Measurements from ENCODE around the gene FURIN. TPM values are rescaled to one million over a fixed set of nuclear protein-coding genes. Genes with fewer than 3 reads are reported as not detected.
"Not testable (repeated sequence)": the region's sequence is repeated elsewhere in the genome, so short reads cannot be mapped to it uniquely, and the experiment has no call there.

The FURIN gene
- polyA plus RNA-seq, 1 of the 3 experiments (the other 2 are of a cell fraction) = 40.8 TPM

DNA sequence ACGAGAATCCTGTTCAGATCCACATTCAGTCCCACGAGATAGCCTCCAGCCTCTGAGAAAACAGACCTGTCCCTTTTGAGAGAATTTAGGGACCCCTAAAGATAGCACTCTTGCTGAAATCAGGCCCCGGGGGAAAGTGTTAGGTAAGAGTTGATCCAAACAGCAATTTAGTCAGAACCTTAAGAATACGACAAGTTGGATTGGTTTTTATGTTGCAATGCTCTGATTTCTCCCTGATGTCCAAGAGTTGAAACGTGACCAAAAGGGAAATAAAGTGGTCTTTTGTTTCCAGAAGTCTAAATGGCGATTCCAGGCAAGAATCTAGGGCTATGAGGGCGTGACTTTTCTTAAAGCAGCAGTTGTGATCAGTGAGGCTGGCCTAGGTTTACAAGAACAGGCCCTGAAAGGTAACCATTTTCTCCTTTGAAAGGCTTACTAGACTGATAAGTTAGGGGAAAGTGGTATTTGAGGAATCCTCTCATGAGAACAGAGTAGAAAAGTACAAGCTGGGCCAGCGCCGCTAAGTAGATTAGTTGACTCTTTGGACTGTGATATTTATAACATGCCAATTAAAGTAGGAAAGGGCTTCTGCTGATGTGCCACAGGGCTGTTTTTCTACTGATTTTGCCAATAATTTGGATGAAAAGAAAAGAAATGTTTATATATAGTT lies 39.6 kb downstream of the FURIN start (continued):
- no peak for TF ChIP-seq GABPA (IDR thresholded peaks at IDR 0.05; ENCODE audit: low read depth)
- no peak for TF ChIP-seq SIN3A (IDR thresholded peaks at IDR 0.05; ENCODE audit: borderline replicate concordance, low read depth, low read length)
- TF ChIP-seq, protein P1, sequence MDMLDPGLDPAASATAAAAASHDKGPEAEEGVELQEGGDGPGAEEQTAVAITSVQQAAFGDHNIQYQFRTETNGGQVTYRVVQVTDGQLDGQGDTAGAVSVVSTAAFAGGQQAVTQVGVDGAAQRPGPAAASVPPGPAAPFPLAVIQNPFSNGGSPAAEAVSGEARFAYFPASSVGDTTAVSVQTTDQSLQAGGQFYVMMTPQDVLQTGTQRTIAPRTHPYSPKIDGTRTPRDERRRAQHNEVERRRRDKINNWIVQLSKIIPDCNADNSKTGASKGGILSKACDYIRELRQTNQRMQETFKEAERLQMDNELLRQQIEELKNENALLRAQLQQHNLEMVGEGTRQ (IDR thresholded peaks at IDR 0.05; ENCODE audit: borderline replicate concordance, low read depth, low read length) = no peak

DNA sequence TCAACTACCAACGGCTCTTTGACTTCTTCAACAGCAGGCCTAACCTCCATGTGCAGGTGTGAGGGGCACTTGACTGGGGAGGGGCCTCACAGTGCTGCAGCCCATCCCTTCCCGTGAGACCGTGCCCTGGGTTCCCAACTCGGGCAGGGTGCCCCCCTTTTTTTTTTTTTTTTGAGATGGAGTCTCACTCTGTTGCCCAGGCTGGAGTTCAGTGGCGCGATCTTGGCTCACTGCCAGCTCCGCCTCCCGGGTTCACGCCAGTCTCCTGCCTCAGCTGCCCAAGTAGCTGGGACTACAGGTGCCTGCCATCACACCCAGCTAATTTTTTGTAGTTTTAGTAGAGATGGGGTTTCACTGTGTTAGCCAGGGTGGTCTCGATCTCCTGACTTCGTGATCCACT lies 41.1 kb downstream of the FURIN start:
- H3K4me2 ChIP-seq; H3F3A ChIP-seq (replicated peaks; ENCODE audit: insufficient read depth); H3K9me2 ChIP-seq; H3K27ac ChIP-seq (ENCODE audit: low read depth in 2 of 2, low read length in 1 of 2); H3K4me3 ChIP-seq (ENCODE audit: low read depth in 2 of 2, low read length in 1 of 2); H3K9me3 ChIP-seq; H3K27me3 ChIP-seq (ENCODE audit: insufficient read depth); H3K4me1 ChIP-seq (ENCODE audit: control insufficient read depth in 1 of 2, insufficient read depth in 2 of 2, low read depth in 1 of 2, low read length in 1 of 2); H2AFZ ChIP-seq (ENCODE audit: low read depth); H3K79me2 ChIP-seq (ENCODE audit: insufficient read depth); H3K9ac ChIP-seq; POLR2A ChIA-PET; H4K20me1 ChIP-seq (ENCODE audit: insufficient read depth); DNase-seq: not testable (repeated sequence)
- CTCF ChIA-PET = interaction anchor here (0.7 to 1.5 kb wide), 2 partner anchors 23 to 57 kb away, joined by 4 to 8 read pairs; partner anchors contain the start of gene HDDC3
- peaks cover 0 to 66% of the 10 kb centered on the region in 2 experiments for H3K36me3 ChIP-seq (replicated peaks in 1 of 2; ENCODE audit: control insufficient read depth in 1 of 2, insufficient read depth in 2 of 2, low read length in 1 of 2)
- 92% methylated on average over 9 of the region's 11 CpGs for WGBS (ENCODE audit: low lambda C conversion rate)

DNA sequence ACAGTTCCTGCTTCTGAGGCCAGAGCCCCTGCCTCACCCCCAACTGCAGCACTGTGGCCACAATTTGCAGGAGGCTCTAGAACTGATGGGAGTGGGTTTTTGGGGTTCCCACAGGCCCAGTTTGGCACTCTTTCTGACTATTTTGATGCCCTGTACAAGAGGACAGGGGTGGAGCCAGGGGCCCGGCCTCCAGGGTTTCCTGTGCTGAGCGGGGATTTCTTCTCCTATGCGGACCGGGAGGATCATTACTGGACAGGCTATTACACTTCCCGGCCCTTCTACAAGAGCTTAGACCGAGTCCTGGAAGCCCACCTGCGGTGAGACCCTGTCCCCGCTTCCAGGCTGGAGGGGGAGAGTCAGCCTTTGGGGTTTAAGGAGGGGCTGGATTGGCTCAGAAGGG lies 41.6 kb downstream of the FURIN start:
- H3K4me3 ChIP-seq (ENCODE audit: low read depth in 2 of 2, low read length in 1 of 2) = no peak overlapping the region
- H3K4me2 ChIP-seq = no peak overlapping the region
- H3K27me3 ChIP-seq (ENCODE audit: insufficient read depth) = no peaks in the 10 kb centered on the region
- POLR2A ChIA-PET = no interaction called here
- TF ChIP-seq RFX5 (IDR thresholded peaks at IDR 0.05; ENCODE audit: low read length) = no peak
- no peak for TF ChIP-seq FOXJ3 (CRISPR knock-in tag; IDR thresholded peaks at IDR 0.05)
- TF ChIP-seq, protein P2, sequence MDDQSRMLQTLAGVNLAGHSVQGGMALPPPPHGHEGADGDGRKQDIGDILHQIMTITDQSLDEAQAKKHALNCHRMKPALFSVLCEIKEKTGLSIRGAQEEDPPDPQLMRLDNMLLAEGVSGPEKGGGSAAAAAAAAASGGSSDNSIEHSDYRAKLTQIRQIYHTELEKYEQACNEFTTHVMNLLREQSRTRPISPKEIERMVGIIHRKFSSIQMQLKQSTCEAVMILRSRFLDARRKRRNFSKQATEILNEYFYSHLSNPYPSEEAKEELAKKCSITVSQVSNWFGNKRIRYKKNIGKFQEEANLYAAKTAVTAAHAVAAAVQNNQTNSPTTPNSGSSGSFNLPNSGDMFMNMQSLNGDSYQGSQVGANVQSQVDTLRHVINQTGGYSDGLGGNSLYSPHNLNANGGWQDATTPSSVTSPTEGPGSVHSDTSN (IDR thresholded peaks at IDR 0.05) = no peak
- H3K9me2 ChIP-seq = no peaks in the 10 kb centered on the region
- WGBS (ENCODE audit: low lambda C conversion rate) = 97% methylated on average over 8 of the region's 8 CpGs
- CTCF ChIA-PET = interaction anchor here (0.7 to 1.5 kb wide), 3 partner anchors 22 to 57 kb away, joined by 3 to 8 read pairs (median 4); partner anchors contain the start of gene HDDC3
- no peak overlapping the region for H3K9ac ChIP-seq
- H3K79me2 ChIP-seq (ENCODE audit: insufficient read depth) = no peaks in the 10 kb centered on the region
- no peaks in the 10 kb centered on the region for H3K9me3 ChIP-seq
- no peaks in the 10 kb centered on the region for H3K4me1 ChIP-seq (ENCODE audit: control insufficient read depth in 1 of 2, insufficient read depth in 2 of 2, low read depth in 1 of 2, low read length in 1 of 2)
- no peaks in the 10 kb centered on the region for H4K20me1 ChIP-seq (ENCODE audit: insufficient read depth)
- H3K36me3 ChIP-seq (replicated peaks in 1 of 2; ENCODE audit: control insufficient read depth in 1 of 2, insufficient read depth in 2 of 2, low read length in 1 of 2) = peaks cover 0 to 68% of the 10 kb centered on the region in 2 experiments
- H3K27ac ChIP-seq (ENCODE audit: low read depth in 2 of 2, low read length in 1 of 2) = no peak overlapping the region
- DNase-seq = no peak
- no peak overlapping the region for H2AFZ ChIP-seq (ENCODE audit: low read depth)
- H3F3A ChIP-seq (replicated peaks; ENCODE audit: insufficient read depth) = no peaks in the 10 kb centered on the region
